ENCODE data around the gene TBATA.

- TF ChIP-seq CTCF (IDR thresholded peaks at IDR 0.05) (no peak), STAT6 (CRISPR knock-in tag; conservative IDR thresholded peaks at IDR 0.05; ENCODE audit: low read depth) (no peak), ZNF121 (CRISPR knock-in tag; IDR thresholded peaks at IDR 0.05) (no peak), MAX (CRISPR knock-in tag; IDR thresholded peaks at IDR 0.05) (no peak), JUN (CRISPR knock-in tag; IDR thresholded peaks at IDR 0.05) (no peak)
Measured at GRCh38 chr10:70780370-70780760, 4.8 kb downstream of the TBATA start.
